Heart left ventricle (tissue), 13 donors: ENCODE results near the gene TSNAXIP1.

Experiments
- POLR2A ChIP-seq, 2 donors: fragments of 450-650 bp; IDR thresholded peaks; one replicate each; pipeline ENCODE4 v1.6.1; 2017; ENCODE audit warnings: antibody characterized with exemption in 2 of 2, mild to moderate bottlenecking in 2 of 2, moderate library complexity in 2 of 2
- TF ChIP-seq, protein P1 (sequence below), 12 donors: fragments of 200-600 bp; sonication (generic) in 4 of 12; IDR thresholded peaks; one replicate each; pipeline versions ENCODE4 v1.5.0 to v1.8.0; 2018 to 2022; ENCODE audit warnings: antibody characterized with exemption in 12 of 12, mild to moderate bottlenecking in 5 of 12
- donor health status: ischemic (EF 13 %, LVEDD 7.1; RV severe dilation, severe dysfunction).
- donor health status: DM: no; HTN: yes; CAD: no.
- donor health status: DM: no; HTN: no; CAD: no.
- donor health status: ischemic (EF 25% LVEDD 6.9; RV normal size, moderate dysfunction).
- donor health status: ischemic (EF 25% LVEDD 5.7; RV mildly dilated, moderate dysfunction).
- donor health status: ischemic (EF 35%, LVEDD 5.7; RV mildly dilated, moderate dysfunction).
- donor health status: nonischemic (EF 11% LVEDD 7.7; RV severe dilation, severe dysfunction).
- donor health status: DM: yes; HTN: yes; CAD: no.
- donor health status: PGD.
- donor health status: ischemic (EF 29% LVEDD 5.4; RV normal size, mild dysfunction).
- donor health status: nonischemic (EF 23%, LVEDD 6.1; RV moderate dilation, normal function).

DNA sequence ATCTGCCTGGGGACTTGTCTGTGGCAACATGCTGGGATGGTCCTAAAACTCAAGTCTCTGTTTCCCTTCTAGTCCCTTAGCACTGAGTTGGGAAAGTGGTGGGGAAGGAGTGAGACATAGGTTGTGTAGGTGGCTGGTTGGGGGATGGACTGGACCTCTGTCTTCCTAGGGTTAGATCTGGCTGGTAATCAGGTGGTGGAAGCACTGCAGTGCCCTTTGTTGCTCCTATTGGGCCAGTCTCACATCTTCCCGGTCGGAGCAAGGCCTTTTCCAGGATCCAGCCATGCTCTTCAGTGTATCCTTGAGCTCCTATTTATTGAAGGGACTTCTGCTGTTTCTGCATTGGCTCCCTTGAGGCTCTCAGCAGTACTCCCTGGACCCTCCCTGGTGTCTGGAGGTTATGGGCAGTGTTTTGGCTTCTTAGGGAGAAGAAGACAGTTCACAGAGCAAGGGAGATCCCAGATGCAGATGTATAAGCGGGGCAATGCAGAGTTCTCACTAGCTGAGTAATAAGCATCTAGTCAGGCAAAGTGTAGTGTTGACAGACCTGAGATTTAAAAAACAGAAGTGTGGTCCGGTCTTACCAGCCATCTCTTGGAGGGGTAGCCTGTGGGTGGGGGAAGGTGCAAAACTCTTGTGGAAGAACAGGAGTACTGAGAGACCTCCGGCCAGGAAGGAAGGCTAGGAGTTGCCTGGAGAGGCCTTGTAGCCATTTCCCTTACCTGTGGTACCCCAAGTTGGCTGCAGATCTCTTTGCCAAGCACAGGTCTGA, 38.8 kb downstream of the TSNAXIP1 start:
- TF ChIP-seq, protein P1, sequence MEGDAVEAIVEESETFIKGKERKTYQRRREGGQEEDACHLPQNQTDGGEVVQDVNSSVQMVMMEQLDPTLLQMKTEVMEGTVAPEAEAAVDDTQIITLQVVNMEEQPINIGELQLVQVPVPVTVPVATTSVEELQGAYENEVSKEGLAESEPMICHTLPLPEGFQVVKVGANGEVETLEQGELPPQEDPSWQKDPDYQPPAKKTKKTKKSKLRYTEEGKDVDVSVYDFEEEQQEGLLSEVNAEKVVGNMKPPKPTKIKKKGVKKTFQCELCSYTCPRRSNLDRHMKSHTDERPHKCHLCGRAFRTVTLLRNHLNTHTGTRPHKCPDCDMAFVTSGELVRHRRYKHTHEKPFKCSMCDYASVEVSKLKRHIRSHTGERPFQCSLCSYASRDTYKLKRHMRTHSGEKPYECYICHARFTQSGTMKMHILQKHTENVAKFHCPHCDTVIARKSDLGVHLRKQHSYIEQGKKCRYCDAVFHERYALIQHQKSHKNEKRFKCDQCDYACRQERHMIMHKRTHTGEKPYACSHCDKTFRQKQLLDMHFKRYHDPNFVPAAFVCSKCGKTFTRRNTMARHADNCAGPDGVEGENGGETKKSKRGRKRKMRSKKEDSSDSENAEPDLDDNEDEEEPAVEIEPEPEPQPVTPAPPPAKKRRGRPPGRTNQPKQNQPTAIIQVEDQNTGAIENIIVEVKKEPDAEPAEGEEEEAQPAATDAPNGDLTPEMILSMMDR (IDR thresholded peaks at IDR 0.05) = no peak
- TF ChIP-seq POLR2A (IDR thresholded peaks at IDR 0.05) = no peak
